GM11168 (cell line): ENCODE data around the gene TTC27.

ENCODE experiments used
- in situ Hi-C: fragments of 300-500 bp; cut with MboI; formaldehyde crosslinking; loops from one replicate; pipeline ENCODE4 v1.12.0; 2022; ENCODE audit warnings: low sequenced_read_pairs; ENCODE audit not compliant: unreplicated experiment

The TTC27 gene

DNA sequence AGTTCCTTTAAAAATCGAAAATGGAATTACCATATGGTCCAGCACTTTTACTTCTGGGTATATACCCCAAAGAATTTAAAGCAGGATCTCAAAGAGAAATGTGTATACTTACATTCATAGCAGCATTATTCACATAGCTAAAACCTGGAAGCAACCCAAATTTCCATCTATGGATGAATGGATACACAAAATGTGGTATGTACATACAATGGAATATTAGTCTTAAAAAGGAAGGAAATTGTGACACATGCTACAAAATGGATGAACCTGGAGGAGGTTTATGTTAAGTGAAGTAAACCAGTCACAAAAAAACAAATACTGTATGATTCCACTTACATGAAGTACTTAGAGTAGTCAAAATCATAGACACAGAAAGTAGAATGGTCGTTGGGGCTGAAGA, 171.0 kb downstream of the TTC27 start:
- in situ Hi-C loops: loop anchor here (25.0 kb wide), 1 partner anchor 588 kb away; no protein-coding TSS in a partner anchor

DNA sequence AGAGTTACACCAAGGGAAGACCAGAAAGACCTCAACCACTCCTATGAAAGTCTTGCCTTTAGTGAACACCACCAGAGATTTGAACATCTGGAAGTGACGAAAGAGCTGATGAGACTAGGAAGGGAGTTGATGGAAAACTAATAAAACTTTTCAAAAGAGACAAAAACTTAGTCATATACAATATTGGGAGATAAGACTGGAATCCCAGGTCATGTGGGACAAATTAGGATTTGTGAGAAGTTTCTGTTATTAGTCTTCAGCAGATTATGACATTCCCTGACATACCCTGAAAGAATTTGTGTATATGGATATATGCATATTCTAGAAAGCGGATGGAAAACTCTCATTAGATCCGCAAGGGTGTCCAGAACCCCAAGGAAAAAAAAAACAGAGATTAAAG, 173.9 kb downstream of the TTC27 start:
- in situ Hi-C loops: no loop called here

DNA sequence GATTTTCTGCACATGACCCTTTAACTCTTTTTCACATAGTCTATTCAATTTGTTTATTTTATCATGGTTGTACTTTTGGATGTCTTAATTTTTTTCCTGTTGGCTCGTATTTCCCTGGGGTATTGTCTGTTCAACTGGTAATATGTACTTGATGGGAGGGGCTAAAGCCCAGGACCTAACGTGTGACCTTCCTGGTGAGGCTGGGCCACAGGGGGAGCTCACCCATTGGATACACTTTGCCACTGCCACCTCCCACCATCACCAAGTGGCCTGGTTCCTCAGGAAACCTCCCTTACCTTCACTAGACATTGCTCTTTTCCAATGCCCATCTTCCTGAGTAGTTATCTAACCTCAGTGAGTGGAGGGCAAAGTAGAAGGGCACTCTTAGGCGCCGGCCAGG, 175.0 kb downstream of the TTC27 start:
- in situ Hi-C loops: no loop called here

DNA sequence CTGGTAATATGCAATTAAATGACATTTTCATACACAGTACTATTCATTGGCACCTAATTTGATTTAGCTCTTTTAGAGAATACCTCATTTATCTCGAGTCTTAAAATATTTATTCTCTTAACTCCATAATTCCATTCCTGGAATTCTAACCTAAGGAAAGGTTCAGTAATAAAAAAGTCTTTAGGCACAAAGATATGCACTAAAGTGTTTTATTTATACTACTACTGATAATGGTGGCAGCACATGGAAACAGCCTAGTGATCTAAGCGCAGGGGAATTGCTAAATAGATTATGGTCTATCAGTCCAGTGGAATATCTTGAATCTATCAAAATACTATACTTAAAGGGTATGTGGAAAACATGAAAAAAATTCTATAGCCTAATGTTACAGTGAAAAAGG, 176.4 kb downstream of the TTC27 start:
- in situ Hi-C loops: no loop called here

DNA sequence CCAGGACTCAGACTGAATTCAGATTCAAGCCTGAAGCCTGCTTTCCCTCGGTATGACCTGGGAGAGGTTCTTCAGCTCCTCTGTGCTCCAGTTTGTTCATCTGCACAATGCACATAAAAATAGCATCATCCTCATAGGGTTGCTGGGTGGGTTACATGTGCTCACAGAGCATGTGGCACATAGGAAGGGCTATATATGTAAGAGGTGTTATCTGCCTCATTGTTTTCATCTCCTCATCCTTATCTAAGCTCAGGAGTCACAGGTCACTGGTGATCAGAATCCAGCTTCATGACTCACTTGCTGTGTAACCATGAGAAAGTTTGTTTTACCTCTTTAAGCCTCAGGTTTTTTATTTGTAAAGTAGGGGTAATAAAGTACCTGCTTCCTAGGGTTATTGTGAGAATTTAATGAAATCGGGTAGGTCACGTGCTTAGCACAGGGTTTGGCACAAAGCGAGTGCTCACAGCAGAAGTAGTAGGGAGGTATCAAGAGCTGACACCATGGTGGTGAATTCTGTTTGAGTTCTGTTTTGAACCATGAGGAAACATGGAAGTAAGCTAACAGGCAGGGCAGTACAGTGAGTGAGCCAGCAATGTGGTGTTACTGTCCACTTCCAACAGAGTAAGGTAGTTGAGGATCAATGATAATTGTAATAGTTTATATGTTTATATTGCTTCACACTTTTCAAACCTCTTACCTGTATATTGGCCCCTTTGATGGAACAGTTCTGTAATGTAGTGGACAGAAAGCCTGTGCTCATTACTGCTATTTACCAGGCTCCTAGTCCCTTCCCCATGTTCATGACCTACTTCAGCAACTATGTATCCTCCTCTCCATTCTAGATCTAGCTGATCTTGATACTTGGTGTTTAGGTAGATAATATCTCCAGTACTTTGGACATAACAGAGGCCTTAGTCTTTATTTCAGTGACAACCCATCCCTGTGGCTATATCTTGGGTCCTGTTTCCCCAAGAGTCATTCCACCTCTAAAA, 177.6 kb downstream of the TTC27 start:
- in situ Hi-C loops: no loop called here

DNA sequence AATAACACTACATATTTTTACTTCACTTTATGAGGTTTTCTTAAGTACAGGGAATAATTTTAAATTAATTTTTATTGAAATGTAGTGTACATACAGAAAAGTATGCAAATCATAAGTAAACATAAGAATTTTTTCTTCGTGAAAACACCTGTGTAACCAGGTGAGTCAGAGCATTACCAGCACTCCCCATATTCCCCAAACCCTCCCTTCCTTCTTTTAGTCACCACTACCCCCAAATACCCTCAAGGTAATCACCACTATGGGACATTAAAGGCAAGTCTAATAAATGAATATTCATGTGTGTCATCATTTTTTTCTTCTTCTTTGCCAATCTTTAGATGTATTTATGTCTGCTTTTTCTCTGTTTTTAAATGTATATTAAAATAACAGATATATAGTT, 179.0 kb downstream of the TTC27 start:
- in situ Hi-C loops: no loop called here

DNA sequence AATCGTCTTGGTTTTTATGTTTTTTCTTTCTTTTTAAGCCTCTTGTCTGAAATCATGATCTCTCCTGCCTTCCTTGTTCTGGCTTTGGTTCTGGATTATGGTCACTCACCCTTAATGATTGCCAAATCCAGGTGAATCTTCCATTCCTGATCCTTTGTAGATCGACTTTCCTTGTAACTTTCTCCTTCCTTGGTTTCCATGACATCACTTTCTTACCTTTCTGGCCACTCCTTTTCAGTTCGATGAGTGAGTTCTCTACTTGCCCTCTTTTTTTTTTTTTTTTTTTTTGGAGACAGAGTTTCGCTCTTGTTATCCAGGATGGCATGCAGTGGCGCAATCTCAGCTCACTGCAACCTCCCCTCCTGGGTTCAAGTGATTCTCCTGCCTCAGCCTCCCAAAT, 179.8 kb downstream of the TTC27 start:
- in situ Hi-C loops: no loop called here

DNA sequence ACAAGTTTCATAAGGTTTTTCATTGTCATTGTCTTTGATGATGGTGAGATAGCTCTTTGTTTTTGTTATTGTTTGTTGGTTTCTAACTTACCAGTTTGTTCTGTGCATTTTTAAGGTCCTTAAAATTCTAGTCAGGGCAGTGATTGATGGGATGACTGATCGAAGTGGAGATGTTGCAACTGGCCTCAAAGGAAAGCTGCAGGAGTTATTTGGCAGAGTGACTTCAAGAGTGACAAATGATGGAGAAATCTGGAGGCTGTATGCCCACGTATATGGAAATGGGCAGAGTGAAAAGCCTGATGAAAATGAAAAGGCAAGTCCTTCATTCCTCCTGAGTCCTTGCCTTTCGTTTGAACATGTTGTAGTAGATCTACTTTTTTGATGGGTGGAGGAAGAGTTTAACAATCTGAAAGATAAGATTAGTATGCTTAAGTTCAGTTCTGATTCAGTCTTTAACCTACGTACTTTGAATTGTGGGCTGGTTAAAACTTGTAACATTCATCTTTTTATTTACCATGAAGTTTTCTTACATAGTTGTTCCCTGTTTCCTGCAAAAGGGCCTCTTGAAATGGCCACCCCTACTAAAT, 183.2 kb downstream of the TTC27 start:
- in situ Hi-C loops: no loop called here

DNA sequence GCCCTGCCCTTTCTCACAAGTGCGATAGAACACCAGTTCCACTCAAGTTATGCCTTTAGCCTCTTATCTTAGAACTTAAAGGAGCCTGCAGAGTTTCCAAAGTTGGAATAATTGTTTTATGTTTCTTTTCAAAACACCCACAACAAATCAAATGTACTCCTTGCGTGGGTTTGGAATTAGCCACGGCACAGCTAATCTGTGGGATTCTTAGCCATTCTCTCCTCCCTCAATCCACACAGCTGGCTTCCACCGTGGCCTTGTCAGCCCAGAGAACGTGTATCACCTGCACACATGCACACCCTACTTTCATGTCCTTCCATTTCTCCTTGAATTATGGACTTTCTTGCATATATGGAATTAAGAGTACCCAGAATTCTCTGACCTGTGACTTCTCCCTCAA, 183.8 kb downstream of the TTC27 start:
- in situ Hi-C loops: no loop called here

DNA sequence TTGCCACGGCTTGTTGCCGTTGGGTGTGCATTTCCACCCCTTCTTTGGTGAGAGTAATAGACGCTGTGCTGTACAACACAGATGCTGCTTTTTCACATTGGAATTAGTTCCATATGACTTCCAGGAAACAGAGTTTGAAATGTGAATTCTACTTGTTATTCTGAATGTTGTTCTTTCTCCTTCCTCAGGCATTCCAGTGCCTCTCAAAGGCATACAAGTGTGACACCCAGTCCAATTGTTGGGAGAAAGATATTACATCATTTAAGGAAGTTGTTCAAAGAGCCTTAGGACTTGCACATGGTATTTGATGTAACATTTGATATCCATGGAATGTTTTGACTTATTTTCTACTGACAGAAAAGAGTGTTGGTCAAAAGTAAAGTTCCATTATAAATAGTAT, 184.5 kb downstream of the TTC27 start:
- in situ Hi-C loops: no loop called here

DNA sequence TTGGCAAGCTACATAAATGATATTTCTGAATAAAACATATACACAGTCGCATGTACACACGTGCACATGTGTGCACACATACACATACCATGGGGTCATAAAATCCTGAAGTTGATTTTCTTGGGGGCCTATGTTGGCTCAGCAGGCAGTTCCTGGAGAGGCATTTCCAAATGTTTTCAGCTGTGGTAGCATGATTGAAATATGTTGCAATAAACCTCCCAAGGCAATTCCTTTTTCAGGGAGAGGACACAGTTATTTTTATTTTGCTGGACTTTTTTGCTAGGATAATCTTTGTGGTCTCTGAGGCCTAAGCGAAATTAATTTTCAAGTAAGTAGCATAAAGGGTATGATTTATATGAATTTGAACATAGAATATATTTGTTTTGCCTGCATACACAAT, 192.2 kb downstream of the TTC27 start:
- in situ Hi-C loops: no loop called here

DNA sequence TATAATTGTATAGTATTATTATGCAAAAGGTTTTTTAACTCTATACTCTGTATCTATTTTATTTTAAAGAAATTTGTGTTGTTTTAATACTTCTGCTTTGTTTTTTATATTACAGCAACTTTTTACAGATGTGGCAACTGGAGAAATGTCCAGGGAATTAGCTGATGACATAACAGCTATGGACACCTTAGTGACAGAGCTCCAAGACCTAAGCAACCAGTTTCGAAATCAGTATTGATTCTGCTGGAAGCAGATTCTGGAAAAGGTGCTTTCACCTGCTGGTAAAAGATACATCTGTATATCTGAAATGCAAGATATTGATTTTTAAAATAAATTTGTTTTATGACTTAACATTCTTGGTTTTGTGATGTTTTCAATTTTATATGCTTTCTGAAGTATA, 192.9 kb downstream of the TTC27 start:
- in situ Hi-C loops: no loop called here

DNA sequence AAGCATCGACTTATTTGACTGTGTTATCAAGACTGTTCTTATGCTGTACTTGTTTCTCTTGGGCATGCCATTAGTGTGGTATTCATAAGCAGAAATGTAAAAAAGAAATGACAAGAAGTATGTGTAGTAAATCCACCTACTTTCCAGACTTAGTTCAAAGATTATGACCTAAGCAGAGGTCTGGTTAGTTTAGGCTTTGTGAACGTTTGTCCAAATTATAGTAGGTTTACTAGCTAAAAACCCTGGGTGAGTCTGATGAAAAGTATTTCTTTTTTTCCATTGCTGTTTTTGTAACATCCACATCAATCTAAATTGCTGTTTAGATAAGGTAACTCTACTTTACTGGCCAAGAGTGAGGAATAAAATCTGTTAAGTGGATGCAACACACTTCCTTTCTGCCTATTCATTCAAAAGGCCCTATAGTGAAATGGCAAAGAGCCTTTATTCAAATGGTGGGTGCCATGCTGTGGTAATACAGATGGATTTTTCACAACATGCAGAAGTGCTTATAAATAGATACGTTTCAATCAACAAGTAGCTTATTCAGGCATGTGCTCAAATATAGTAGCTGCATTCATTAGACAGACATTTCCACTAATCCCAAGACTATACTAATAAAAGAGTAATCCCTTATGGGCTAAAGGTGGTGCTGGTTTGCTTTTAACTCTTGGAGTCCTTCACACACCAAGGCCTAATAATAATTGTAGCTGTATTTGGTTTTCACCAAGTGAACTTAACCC, 196.4 kb downstream of the TTC27 start:
- in situ Hi-C loops: no loop called here

DNA sequence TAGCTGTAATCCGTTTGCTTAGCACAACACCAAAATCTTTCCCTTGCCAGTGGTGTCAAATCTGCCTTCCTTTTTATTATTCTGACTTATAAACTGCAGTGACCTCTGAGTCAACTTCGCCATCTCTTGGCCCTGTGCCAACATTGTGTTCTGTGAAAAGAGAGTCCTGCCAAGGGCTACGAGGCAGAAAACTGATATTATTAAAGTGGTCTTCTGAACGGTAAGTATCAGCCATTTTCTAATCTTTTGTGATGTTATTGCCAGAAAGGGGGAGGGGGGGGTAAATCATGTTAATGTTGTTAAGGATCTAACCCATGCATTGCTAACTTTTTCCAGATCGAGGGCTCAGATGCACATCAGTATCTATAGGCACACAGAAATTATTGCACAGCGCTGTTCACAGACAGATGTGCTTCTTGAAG, 197.5 kb downstream of the TTC27 start:
- in situ Hi-C loops: no loop called here

DNA sequence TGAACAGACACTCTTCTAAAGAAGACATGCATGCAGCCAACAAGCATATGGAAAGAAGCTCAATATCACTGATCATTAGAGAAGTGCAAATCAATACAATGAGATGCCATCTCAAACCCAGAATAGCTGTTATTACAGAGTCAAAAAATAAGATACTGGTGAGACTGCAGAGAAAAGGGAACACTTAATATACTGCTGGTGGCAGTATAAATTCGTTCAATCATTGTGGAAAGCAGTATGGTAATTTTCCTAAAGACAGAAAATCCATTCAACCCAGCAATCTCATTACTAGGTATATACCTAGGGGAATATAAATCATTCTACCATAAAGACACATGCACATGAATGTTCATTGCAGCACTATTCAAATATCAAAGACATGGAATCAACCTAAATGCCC, 202.3 kb downstream of the TTC27 start:
- in situ Hi-C loops: no loop called here

DNA sequence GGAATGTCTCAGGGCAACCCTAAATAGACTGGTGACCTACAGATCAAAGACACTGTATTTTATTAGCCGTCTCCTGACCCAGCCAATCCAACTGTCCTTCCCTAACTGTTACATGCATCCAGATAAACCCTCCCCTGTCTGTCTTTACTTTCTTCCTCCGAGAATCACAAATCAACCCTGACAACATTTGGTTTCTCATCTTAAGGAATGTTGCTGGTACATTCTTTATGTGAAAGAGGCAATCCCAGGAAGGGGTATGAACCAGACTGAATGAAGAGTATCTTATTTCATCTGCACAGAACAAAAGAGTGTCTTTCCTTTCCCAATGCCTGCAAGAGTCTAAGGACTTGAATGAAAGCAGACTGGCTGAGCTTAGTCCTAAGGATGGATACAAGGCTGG, 205.0 kb downstream of the TTC27 start:
- in situ Hi-C loops: no loop called here

DNA sequence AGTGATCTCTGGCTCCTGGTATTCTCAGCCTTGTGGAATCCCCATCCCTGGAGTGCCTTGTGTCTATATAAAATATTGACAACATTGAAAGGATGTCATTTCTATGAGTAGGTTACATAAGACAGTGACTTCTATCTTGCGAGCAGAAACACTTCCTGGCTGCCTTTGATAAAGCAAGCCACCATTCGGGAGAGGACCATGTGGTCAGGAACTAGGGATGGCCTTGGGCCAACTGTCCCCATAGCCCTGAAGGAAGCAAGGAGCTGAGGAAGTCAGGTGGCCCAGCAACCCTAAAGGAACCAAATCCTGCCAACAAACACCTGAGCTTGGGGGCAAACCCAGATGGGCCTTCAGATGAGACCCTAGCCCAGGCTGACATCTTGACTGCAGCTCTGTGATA, 205.9 kb downstream of the TTC27 start:
- in situ Hi-C loops: no loop called here

DNA sequence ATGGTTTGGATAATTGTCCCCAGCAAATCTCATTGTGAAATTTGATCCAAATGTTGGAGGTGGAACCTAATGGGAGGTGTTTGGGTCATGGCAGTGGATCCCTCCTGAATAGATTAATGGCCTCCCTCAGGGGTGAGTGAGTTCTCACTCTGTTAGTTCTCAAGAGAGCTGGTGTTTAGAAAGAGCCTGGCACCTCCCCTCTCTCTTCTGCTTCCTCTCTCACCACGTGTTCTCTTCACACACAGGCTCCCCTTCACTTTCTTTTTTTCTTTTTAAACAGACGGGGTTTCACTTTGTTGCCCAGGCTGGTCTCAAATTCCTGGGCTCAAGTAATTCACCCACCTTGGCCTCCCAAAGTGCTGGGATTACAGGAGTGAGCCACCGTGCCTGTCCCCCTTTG, 207.3 kb downstream of the TTC27 start:
- in situ Hi-C loops: no loop called here

DNA sequence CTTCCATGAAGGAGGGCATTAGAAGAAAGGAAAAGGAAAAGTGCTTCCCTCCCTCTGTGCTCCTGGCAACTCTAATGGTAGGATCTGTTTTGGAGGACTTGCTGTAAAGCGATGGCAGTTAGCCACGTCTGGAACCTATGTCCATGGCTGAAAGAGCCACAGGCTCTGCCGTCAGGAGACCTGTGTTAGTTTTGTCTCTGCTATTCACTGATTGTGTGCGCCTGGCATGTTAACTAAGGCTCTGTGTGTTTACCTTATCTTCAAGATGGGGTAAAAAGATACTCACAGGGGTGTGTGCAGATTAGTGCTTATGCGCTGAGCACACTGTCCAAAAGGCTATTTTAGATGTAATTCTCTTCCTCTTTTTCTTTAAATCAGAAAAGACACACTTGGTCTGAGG, 209.1 kb downstream of the TTC27 start:
- in situ Hi-C loops: no loop called here

DNA sequence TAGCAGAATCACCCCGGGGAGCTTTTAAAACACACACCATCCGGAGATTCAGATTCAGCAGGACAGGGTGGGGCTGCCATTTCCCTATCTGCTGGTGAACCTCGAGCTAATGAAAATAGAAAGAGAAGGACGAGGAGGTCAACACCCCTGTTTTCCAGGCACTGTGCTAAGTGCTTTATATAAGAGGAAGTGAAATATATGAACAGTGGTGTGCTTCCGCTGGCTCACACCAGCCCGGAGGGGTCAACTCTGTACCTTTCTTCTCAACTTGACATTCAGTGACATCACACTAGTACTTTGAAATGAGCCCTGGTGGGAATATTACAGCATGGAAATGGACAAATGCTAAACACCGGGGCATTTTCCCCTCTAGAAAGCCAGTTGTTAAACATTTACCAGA, 210.6 kb downstream of the TTC27 start:
- in situ Hi-C loops: no loop called here

DNA sequence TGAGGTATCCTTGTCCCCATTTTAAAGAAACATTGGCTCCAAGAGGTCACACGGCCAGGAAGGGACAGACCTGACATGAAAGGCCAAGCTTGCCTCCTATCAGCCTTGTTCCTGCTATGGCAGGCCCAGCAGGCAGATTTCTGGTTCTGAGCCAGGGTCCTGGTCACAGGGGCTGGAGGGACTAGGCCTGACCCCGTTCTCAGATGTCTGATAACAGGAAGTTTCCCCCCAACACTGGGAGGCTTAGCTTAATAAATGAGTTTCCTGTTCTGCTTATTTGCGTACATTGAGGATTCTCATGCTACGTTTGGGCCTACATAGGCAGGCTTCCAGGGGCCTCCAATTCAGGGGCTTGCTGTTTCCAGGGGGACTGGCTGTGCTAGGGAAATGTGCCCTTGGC, 211.1 kb downstream of the TTC27 start:
- in situ Hi-C loops: no loop called here
